ENCODE data around the gene PIN1.
"Not testable (repeated sequence)": the region's sequence is repeated elsewhere in the genome, so short reads cannot be mapped to it uniquely, and the experiment has no call there.

The PIN1 gene

DNA sequence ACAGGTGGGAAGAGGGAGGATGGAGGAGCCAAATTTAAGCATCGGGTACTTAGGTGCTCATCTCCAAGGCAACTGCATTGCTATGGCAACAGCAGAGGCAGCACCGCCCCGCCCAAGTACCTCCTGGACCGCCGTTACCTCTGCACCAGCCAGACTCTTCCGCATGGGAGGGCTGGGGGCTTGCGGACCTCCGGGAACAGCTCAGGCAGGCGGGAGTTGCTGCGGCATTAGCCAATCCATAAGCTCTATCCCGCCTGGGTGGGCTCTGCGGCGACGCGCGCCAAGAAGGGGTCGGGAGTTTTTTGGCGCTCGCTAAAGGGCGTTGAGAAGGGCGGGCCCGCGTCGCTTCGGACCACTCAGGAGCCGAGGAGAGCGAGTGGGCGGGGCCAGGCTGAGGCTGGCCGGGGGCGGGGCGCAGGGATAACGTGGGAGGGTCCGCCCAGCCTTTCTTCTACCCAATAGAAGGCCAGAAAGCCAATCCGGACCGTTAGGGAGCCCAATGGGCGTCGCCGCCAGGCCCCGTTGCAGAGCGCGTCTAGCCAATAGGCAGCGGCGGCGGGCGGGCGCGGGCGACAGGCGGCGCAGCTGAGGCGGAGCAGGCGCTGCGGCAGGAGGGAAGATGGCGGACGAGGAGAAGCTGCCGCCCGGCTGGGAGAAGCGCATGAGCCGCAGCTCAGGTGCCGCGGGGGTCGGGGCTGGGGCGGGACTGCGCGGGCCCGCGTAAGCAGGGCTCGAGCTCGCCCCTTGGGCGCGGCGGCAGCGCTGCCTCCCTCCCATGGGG is at the start of gene PIN1:
Gene PIN1 (plus strand): TSS at position 593 of the 781 bp plus-strand sequence. CDS start 27 bp downstream, at position 620.
- POLR2A ChIA-PET, result interaction anchor here (0.5 kb wide), 1 partner anchor 150 kb away, joined by 3 read pairs; no protein-coding TSS in a partner anchor
- CTCF ChIA-PET, result interaction anchor here (0.6 to 6.2 kb wide), 7 partner anchors 9 to 213 kb away, joined by 3 to 69 read pairs (median 4); partner anchors contain the start of gene ZNF561

DNA sequence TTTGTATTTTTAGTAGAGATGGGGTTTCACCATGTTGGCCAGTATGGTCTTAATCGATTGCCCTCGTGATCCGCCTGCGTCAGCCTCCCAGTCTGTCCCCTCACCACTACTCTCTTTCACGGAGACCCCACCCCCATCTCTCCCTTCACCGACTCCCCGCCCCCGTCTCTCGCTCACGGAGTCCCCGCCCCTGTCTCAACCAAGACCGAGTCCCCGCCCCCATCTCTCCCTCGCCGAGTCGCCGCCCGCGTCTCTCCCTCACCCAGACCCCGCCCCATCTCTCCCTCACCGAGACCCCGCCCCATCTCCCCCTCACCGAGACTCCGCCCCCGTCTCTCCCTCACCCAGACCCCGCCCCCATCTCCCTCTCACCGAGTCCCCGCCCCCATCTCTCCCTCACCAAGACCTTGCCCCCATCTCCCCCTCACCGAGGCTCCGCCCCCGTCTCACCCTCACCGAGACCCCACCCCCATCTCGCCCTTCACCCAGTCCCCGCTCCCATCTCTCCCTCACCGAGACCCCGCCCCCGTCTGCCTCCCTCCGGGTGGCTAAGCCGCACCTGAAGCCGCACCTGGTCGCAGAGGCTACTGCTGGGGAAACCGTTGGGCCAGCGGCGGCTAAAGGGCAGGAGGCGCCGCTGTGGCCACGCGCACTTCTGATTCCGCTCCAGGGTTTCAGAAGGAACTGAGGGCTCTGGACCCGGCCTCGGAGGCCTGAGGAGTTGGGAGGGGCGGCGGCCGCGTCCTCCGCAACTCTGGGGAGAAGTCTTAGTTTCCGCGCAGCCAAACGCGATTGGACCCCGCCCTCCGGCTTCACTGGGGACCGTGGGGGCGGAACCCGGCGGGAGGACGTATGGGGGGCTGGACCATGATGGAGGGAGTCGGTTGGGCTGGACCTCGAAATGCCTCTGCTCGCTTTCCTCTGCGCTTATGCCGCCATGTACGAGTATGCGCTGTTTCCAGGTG is 49.5 kb upstream of the PIN1 start:
- H3K4me3 ChIP-seq (ENCODE audit: low read depth, low read length), result peak overlapping the region; percentile 94
- POLR2A ChIA-PET, result interaction anchor here (0.6 kb wide), 2 partner anchors 13 to 125 kb away, joined by 3 to 4 read pairs; no protein-coding TSS in a partner anchor
- no peak for DNase-seq (ENCODE audit: low read depth, low spot score)
- CTCF ChIA-PET, result no interaction called here
- TF ChIP-seq, protein P1, sequence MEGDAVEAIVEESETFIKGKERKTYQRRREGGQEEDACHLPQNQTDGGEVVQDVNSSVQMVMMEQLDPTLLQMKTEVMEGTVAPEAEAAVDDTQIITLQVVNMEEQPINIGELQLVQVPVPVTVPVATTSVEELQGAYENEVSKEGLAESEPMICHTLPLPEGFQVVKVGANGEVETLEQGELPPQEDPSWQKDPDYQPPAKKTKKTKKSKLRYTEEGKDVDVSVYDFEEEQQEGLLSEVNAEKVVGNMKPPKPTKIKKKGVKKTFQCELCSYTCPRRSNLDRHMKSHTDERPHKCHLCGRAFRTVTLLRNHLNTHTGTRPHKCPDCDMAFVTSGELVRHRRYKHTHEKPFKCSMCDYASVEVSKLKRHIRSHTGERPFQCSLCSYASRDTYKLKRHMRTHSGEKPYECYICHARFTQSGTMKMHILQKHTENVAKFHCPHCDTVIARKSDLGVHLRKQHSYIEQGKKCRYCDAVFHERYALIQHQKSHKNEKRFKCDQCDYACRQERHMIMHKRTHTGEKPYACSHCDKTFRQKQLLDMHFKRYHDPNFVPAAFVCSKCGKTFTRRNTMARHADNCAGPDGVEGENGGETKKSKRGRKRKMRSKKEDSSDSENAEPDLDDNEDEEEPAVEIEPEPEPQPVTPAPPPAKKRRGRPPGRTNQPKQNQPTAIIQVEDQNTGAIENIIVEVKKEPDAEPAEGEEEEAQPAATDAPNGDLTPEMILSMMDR (IDR thresholded peaks at IDR 0.05; ENCODE audit: insufficient read depth, low read length, missing control alignments), result no peak

More for the DNA sequence above, at the start of gene PIN1:
- DNase-seq (ENCODE audit: low read depth, low spot score), result peak; percentile 82
- TF ChIP-seq, protein P1 (IDR thresholded peaks at IDR 0.05; ENCODE audit: insufficient read depth, low read length, missing control alignments), result peak; percentile 72
- peak within 1 kb of the TSS; percentile 88 for H3K4me3 ChIP-seq (ENCODE audit: low read depth, low read length)

DNA sequence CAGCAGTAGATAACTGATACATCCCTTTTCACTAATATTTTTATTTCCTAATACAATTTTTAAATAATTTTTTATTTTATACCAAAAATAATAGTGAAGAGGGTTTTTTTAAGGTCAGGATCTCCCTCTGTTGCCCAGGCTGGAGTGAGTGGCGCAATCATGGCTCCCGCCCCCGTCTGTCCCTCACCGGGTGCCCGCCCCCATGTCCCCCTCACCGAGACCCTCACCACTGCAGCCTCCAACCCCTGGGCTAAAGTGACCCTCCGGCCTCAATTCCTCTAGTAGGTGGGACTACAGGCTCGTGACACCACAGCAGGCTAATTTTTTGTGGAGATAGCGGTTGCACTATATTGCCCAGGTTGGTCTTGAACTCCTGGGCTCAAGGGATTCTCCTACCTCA is 48.8 kb upstream of the PIN1 start:
- TF ChIP-seq, protein P1 (IDR thresholded peaks at IDR 0.05; ENCODE audit: insufficient read depth, low read length, missing control alignments), result no peak
- DNase-seq (ENCODE audit: low read depth, low spot score), result no peak
- ChIA-PET CTCF (interaction anchor here (2.8 kb wide), 1 partner anchor 161 kb away, joined by 38 read pairs; no protein-coding TSS in a partner anchor), POLR2A (no interaction called here)
- H3K4me3 ChIP-seq (ENCODE audit: low read depth, low read length), result peak overlapping the region; percentile 94

DNA sequence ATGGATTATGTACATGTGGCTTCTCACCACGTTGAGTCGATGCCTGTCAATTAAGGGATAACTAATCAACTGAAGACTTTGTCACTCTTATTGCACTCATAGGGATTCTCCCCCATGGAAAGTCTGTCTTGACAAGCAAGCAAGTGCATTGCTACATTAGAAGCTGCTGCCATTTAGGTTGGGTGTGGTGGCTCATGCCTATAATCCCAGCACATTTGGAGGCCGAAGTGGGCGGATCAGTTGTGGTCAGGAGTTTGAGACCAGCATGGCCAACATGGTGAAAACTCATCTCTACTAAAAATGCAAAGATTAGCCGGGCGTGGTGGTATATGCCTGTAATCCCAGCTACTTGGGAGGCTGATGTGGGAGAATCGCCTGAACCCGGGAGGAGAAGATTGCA is 48.3 kb upstream of the PIN1 start:
- H3K4me3 ChIP-seq (ENCODE audit: low read depth, low read length), result no peak overlapping the region
- no peak for DNase-seq (ENCODE audit: low read depth, low spot score)
- TF ChIP-seq, protein P1 (IDR thresholded peaks at IDR 0.05; ENCODE audit: insufficient read depth, low read length, missing control alignments), result no peak
- POLR2A ChIA-PET, result no interaction called here
- CTCF ChIA-PET, result interaction anchor here (2.8 kb wide), 1 partner anchor 162 kb away, joined by 38 read pairs; no protein-coding TSS in a partner anchor

DNA sequence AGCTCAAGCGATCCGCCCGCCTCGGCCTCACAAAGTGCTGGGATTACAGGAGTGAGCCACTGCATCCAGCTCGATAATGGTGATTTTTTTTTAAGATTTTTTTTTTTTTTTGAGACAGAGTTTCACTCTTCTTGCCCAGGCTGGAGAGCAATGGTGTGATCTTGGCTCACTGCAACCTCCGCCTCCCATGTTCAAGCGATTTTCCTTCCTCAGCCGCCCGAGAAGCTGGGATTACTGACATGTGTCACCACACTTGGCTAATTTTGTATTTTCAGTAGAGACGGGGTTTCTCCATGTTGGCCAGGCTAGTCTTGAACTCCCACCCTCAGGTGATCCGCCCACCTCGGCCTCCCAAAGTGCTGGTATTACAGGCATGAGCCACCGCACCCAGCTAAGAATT is 46.5 kb upstream of the PIN1 start:
- ChIA-PET POLR2A (interaction anchor here (0.6 kb wide), 1 partner anchor 144 kb away, joined by 4 read pairs; no protein-coding TSS in a partner anchor), CTCF (interaction anchor here (1.2 to 3.9 kb wide), 5 partner anchors 9 to 202 kb away, joined by 4 to 39 read pairs (median 8); partner anchors contain the start of gene ZNF121)
- not testable (repeated sequence) for DNase-seq (ENCODE audit: low read depth, low spot score); H3K4me3 ChIP-seq (ENCODE audit: low read depth, low read length)

DNA sequence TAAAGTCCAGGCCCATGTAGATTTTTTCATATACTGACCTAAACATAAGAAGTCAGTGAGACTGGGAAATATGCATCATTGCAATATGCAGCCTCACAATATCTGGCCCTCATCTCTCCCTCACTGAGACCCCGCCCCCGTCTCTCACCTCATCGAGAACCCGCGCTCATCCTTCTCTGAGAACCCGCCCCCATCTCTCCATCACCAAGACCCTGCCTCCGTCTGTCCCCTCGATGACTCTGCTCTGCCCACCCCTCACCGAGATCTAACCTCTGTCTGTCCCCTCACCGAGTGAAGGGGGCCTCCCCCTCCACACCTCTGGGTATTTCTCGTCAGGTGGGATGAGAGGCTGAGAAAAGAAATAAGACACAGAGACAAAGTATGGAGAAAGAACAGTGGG is 46.1 kb upstream of the PIN1 start:
- ChIA-PET POLR2A (no interaction called here), CTCF (interaction anchor here (1.2 to 3.9 kb wide), 4 partner anchors 161 to 584 kb away, joined by 3 to 39 read pairs (median 23); partner anchors contain the start of gene ZNF121)
- H3K4me3 ChIP-seq (ENCODE audit: low read depth, low read length), result no peak overlapping the region
- no peak for DNase-seq (ENCODE audit: low read depth, low spot score)
- TF ChIP-seq, protein P1 (IDR thresholded peaks at IDR 0.05; ENCODE audit: insufficient read depth, low read length, missing control alignments), result no peak

DNA sequence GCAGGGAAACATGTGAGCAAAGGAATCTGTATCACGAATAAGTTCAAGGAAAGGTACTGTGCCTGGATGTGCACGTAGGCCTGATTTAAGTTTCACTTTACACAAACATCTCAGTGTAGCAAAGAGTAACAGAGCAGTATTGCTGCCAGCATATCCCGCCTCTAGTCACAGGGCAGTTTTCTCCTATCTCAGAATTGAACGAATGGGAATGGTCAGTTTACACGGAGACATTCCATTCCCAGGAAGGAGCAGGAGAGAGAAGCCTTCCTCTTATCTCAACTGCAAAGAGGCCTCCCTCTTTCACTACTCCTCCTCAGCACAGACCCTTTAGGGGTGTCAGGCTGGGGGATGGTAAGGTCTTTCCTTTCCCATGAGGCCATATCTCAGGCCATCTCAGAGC is 45.5 kb upstream of the PIN1 start:
- DNase-seq (ENCODE audit: low read depth, low spot score); H3K4me3 ChIP-seq (ENCODE audit: low read depth, low read length); POLR2A ChIA-PET: not testable (repeated sequence)
- CTCF ChIA-PET, result interaction anchor here (1.0 to 3.9 kb wide), 5 partner anchors 19 to 585 kb away, joined by 3 to 40 read pairs (median 16); partner anchors contain the start of genes ZNF121 and ZNF561

DNA sequence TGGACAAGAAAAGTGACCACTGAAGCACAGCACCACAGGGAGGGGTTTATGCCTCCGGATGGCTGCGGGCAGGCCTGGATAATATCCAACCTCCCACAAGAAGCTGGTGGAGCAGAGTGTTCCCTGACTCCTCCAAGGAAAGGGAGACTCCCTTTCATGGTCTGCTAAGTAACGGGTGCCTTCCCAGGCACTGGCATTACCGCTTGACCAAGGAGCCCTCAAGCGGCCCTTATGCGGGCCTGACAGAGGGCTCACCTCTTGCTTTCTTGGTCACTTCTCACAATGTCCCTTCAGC is 44.1 kb upstream of the PIN1 start:
- CTCF ChIA-PET, result interaction anchor here (0.8 to 3.9 kb wide), 7 partner anchors 158 to 586 kb away, joined by 3 to 40 read pairs (median 7); partner anchors contain the start of genes ZNF121 and ZNF561

More for the DNA sequence above, 44.1 kb upstream of the PIN1 start:
- peak overlapping the region; percentile 64; the same call in 1 of the 2 replicates for H3K4me3 ChIP-seq (ENCODE audit: low read depth, low read length)
- POLR2A ChIA-PET; DNase-seq (ENCODE audit: low read depth, low spot score): not testable (repeated sequence)

Measured in AG04449 (cell line).